Muscle layer of colon (tissue), 2 donors: ENCODE data around the gene ATXN7L1.
A peak's percentile ranks its signal among the peaks of the same experiment; 100 is the strongest.
"Not testable (repeated sequence)": the region's sequence is repeated elsewhere in the genome, so short reads cannot be mapped to it uniquely, and the experiment has no call there.

Experiments used
- H3K27ac ChIP-seq: one replicate; pipeline ENCODE4 v1.7.0; 2013; ENCODE audit warnings: low read depth, mild to moderate bottlenecking, low read length, moderate library complexity
- H3K27me3 ChIP-seq, 2 donors: one replicate each; pipeline ENCODE4 v1.7.0; 2013; ENCODE audit warnings: low read length in 2 of 2, mild to moderate bottlenecking in 2 of 2; ENCODE audit not compliant: insufficient read depth in 2 of 2, control insufficient read depth in 1 of 2
- H3K36me3 ChIP-seq: one replicate; pipeline ENCODE4 v1.7.0; 2013; ENCODE audit warnings: mild to moderate bottlenecking, low read length; ENCODE audit not compliant: insufficient read depth
- H3K4me1 ChIP-seq: one replicate; pipeline ENCODE4 v1.7.0; 2013; ENCODE audit warnings: mild to moderate bottlenecking, low read length; ENCODE audit not compliant: insufficient read depth
- H3K4me3 ChIP-seq, 2 donors: one replicate each; pipeline ENCODE4 v1.7.0; 2013; ENCODE audit warnings: low read length in 2 of 2, low read depth in 1 of 2, mild to moderate bottlenecking in 1 of 2, moderate library complexity in 1 of 2
- H3K9ac ChIP-seq: one replicate; pipeline ENCODE4 v1.7.0; 2013; ENCODE audit warnings: low read length
- H3K9me3 ChIP-seq: one replicate; pipeline ENCODE4 v1.7.0; 2013; ENCODE audit warnings: mild to moderate bottlenecking, low read length
- donor health status: abdominal sarcoma.
- donor health status: Adenocarcinoma of cecum.

The ATXN7L1 gene

GRCh38 chr7:105886776-105887175, 10.4 kb upstream of the ATXN7L1 start:
- no peaks in the 10 kb centered on the region for H3K27me3 ChIP-seq
- peaks cover 11% of the 10 kb centered on the region for H3K36me3 ChIP-seq
- H3K9ac ChIP-seq, result no peak overlapping the region
- peaks cover 18% of the 10 kb centered on the region for H3K4me1 ChIP-seq
- H3K27ac ChIP-seq, result no peak overlapping the region
- H3K9me3 ChIP-seq, result no peaks in the 10 kb centered on the region
- no peak overlapping the region for H3K4me3 ChIP-seq

GRCh38 chr7:105885387-105886111, 9.2 kb upstream of the ATXN7L1 start:
- Histone ChIP-seq H3K4me1 (peaks cover 29% of the 10 kb centered on the region), H3K9ac (no peak overlapping the region), H3K27ac (no peak overlapping the region), H3K9me3 (no peaks in the 10 kb centered on the region), H3K27me3 (no peaks in the 10 kb centered on the region), H3K36me3 (no peaks in the 10 kb centered on the region), H3K4me3 (no peak overlapping the region)

- H3K9me3 ChIP-seq, H3K4me3 ChIP-seq, H3K27ac ChIP-seq, H3K27me3 ChIP-seq, H3K9ac ChIP-seq, H3K36me3 ChIP-seq: not testable (repeated sequence)
- H3K4me1 ChIP-seq, result peaks cover 43% of the 10 kb centered on the region
Observed at GRCh38 chr7:105883179-105883578, 6.8 kb upstream of the ATXN7L1 start.

- Histone ChIP-seq H3K27me3 (no peaks in the 10 kb centered on the region), H3K9me3 (no peaks in the 10 kb centered on the region), H3K4me3 (no peak overlapping the region), H3K9ac (no peak overlapping the region), H3K36me3 (no peaks in the 10 kb centered on the region), H3K27ac (no peak overlapping the region), H3K4me1 (peaks cover 34% of the 10 kb centered on the region)
Observed at GRCh38 chr7:105881439-105881838, 5.0 kb upstream of the ATXN7L1 start.

- no peaks in the 10 kb centered on the region for H3K27me3 ChIP-seq
- H3K9me3 ChIP-seq, result no peaks in the 10 kb centered on the region
- H3K4me1 ChIP-seq, result peaks cover 34% of the 10 kb centered on the region
- H3K27ac ChIP-seq, result no peak overlapping the region
- no peak overlapping the region for H3K4me3 ChIP-seq
- no peak overlapping the region for H3K9ac ChIP-seq
- H3K36me3 ChIP-seq, result no peaks in the 10 kb centered on the region
Observed at GRCh38 chr7:105880571-105881330, 4.4 kb upstream of the ATXN7L1 start.

GRCh38 chr7:105879782-105880181, 3.4 kb upstream of the ATXN7L1 start:
- no peaks in the 10 kb centered on the region for H3K9me3 ChIP-seq
- H3K36me3 ChIP-seq, result no peaks in the 10 kb centered on the region
- no peak overlapping the region for H3K9ac ChIP-seq

GRCh38 chr7:105878746-105879605, 2.6 kb upstream of the ATXN7L1 start:
- H3K36me3 ChIP-seq, result no peaks in the 10 kb centered on the region
- peak overlapping the region in 1 of 2 donors; percentile 83 for H3K4me3 ChIP-seq
- no peaks in the 10 kb centered on the region for H3K9me3 ChIP-seq
- H3K27me3 ChIP-seq, result no peaks in the 10 kb centered on the region
- H3K9ac ChIP-seq, result peak overlapping the region; percentile 75
- H3K4me1 ChIP-seq, result peaks cover 40% of the 10 kb centered on the region
- no peak overlapping the region for H3K27ac ChIP-seq

More at GRCh38 chr7:105879782-105880181, 3.4 kb upstream of the ATXN7L1 start:
- Histone ChIP-seq H3K4me3 (no peak overlapping the region), H3K4me1 (peaks cover 32% of the 10 kb centered on the region), H3K27ac (no peak overlapping the region), H3K27me3 (no peaks in the 10 kb centered on the region)

GRCh38 chr7:105877736-105878135, 1.3 kb upstream of the ATXN7L1 start:
- Histone ChIP-seq H3K36me3 (no peaks in the 10 kb centered on the region), H3K9me3 (no peaks in the 10 kb centered on the region), H3K27me3 (no peaks in the 10 kb centered on the region), H3K9ac (peak overlapping the region; percentile 75), H3K4me1 (peaks cover 41% of the 10 kb centered on the region), H3K27ac (peak overlapping the region; percentile 78), H3K4me3 (peak overlapping the region; percentile 83 to 85)

GRCh38 chr7:105876964-105877601, 684 bp upstream of the ATXN7L1 start:
- Histone ChIP-seq H3K9me3 (no peaks in the 10 kb centered on the region), H3K4me3 (peak overlapping the region; percentile 83 to 85), H3K27me3 (no peaks in the 10 kb centered on the region), H3K4me1 (peaks cover 41% of the 10 kb centered on the region), H3K27ac (peak overlapping the region; percentile 78), H3K36me3 (no peaks in the 10 kb centered on the region), H3K9ac (peak overlapping the region; percentile 75)

GRCh38 chr7:105875505-105875904, 894 bp downstream of the ATXN7L1 start:
- Histone ChIP-seq H3K36me3 (no peaks in the 10 kb centered on the region), H3K9ac (peak overlapping the region; percentile 99), H3K4me3 (peak overlapping the region; percentile 75 to 77), H3K4me1 (peaks cover 29% of the 10 kb centered on the region), H3K27me3 (no peaks in the 10 kb centered on the region), H3K9me3 (no peaks in the 10 kb centered on the region), H3K27ac (peak overlapping the region; percentile 91)

- Histone ChIP-seq H3K36me3 (no peaks in the 10 kb centered on the region), H3K4me3 (no peak overlapping the region), H3K9me3 (no peaks in the 10 kb centered on the region), H3K4me1 (peaks cover 25% of the 10 kb centered on the region), H3K9ac (no peak overlapping the region), H3K27me3 (no peaks in the 10 kb centered on the region), H3K27ac (no peak overlapping the region)
Observed at GRCh38 chr7:105874055-105874454, 2.3 kb downstream of the ATXN7L1 start.
